HEK293 (cell line): ENCODE measurements around the gene BTBD9.

Source experiments
- CTCF ChIA-PET: fragments of 350-600 bp; formaldehyde crosslinking; extraction: SDS; loops from one replicate; lab custom pipeline; 2021; ENCODE audit warnings: antibody characterized with exemption; lab: Yijun Ruan, JAX
- POLR2A ChIA-PET: fragments of 300-600 bp; formaldehyde crosslinking; extraction: SDS; loops from one replicate; lab custom pipeline; 2020; ENCODE audit warnings: antibody characterized with exemption, inconsistent platforms; lab: Yijun Ruan, JAX
- H3K27ac ChIP-seq: fragments of 200-500 bp; sonication (Bioruptor generic); 2 replicates; pipeline ENCODE4 v1.5.1; 2014; ENCODE audit warnings: low read depth, low read length, control low read depth, inconsistent platforms; ENCODE audit errors: extremely low read depth
- H3K36me3 ChIP-seq, 2 experiments: fragments of 200-500 bp in 1 of 2; sonication (Bioruptor generic) in 1 of 2; 1 replicate in 1 of 2; 2 replicates in 1 of 2; pipeline ENCODE4 v1.5.1; 2014 to 2017; ENCODE audit warnings: inconsistent platforms in 2 of 2, low read length in 2 of 2; ENCODE audit not compliant: control insufficient read depth in 2 of 2, insufficient read depth in 1 of 2
- H3K4me1 ChIP-seq: fragments of 200-500 bp; sonication (Bioruptor generic); 2 replicates; pipeline ENCODE4 v1.5.1; 2014; ENCODE audit warnings: mild to moderate bottlenecking, low read length, inconsistent platforms; ENCODE audit not compliant: control insufficient read depth, insufficient read depth
- H3K4me3 ChIP-seq: 2 replicates; pipeline ENCODE4 v1.5.1; 2011; ENCODE audit warnings: low read depth, mild to moderate bottlenecking, control low read depth, low read length, moderate library complexity
- H3K9me3 ChIP-seq: fragments of 200-500 bp; sonication (Bioruptor generic); 2 replicates; pipeline ENCODE4 v1.5.1; 2014; ENCODE audit warnings: low read depth, low read length, inconsistent platforms; ENCODE audit not compliant: control insufficient read depth, insufficient read depth
- ELK4 ChIP-seq: IDR thresholded peaks from 2 replicates; pipeline ENCODE4 v1.6.1; 2011; ENCODE audit warnings: mild to moderate bottlenecking, low read depth, low read length, borderline replicate concordance
- GFI1B ChIP-seq: fragments of 450-650 bp; formaldehyde crosslinking; IDR thresholded peaks from 2 replicates; pipeline ENCODE4 v1.5.1; 2016; ENCODE audit warnings: missing biosample characterization, missing genetic modification characterization
- PRDM4 ChIP-seq: fragments of 450-650 bp; formaldehyde crosslinking; IDR thresholded peaks from 2 replicates; pipeline ENCODE4 v1.5.1; 2017; ENCODE audit warnings: missing biosample characterization, missing genetic modification characterization
- SCRT1 ChIP-seq: fragments of 450-650 bp; formaldehyde crosslinking; IDR thresholded peaks from 2 replicates; pipeline ENCODE4 v1.5.1; 2016; ENCODE audit warnings: missing biosample characterization, missing genetic modification characterization, borderline replicate concordance
- ZBTB17 ChIP-seq: fragments of 450-650 bp; formaldehyde crosslinking; IDR thresholded peaks from 2 replicates; pipeline ENCODE4 v1.5.1; 2016; ENCODE audit warnings: missing biosample characterization, missing genetic modification characterization
- ZBTB49 ChIP-seq: fragments of 450-650 bp; formaldehyde crosslinking; IDR thresholded peaks from 2 replicates; pipeline ENCODE4 v1.5.1; 2016; ENCODE audit warnings: missing biosample characterization, missing genetic modification characterization, low read depth
- ZEB2 ChIP-seq: fragments of 450-650 bp; formaldehyde crosslinking; IDR thresholded peaks from 2 replicates; pipeline ENCODE4 v1.5.1; 2016; ENCODE audit warnings: missing biosample characterization, missing genetic modification characterization
- ZNF16 ChIP-seq: fragments of 450-650 bp; formaldehyde crosslinking; IDR thresholded peaks from 2 replicates; pipeline ENCODE4 v1.5.1; 2016; ENCODE audit warnings: low read depth, missing biosample characterization, missing genetic modification characterization
- ZNF239 ChIP-seq: fragments of 450-650 bp; formaldehyde crosslinking; IDR thresholded peaks from 2 replicates; pipeline ENCODE4 v1.5.1; 2016; ENCODE audit warnings: missing biosample characterization, missing genetic modification characterization
- ZNF248 ChIP-seq: fragments of 450-650 bp; formaldehyde crosslinking; IDR thresholded peaks from 2 replicates; pipeline ENCODE4 v1.5.1; 2017; ENCODE audit warnings: missing biosample characterization, missing genetic modification characterization
- ZNF341 ChIP-seq: fragments of 450-650 bp; formaldehyde crosslinking; IDR thresholded peaks from 2 replicates; pipeline ENCODE4; 2016; ENCODE audit warnings: low read depth, missing biosample characterization, missing genetic modification characterization
- ZNF391 ChIP-seq: fragments of 450-650 bp; formaldehyde crosslinking; IDR thresholded peaks from 2 replicates; pipeline ENCODE4 v1.5.1; 2016; ENCODE audit warnings: low read depth, missing biosample characterization, missing genetic modification characterization, borderline replicate concordance
- ZNF621 ChIP-seq: fragments of 450-650 bp; formaldehyde crosslinking; IDR thresholded peaks from 2 replicates; pipeline ENCODE4 v1.5.1; 2017; ENCODE audit warnings: missing biosample characterization, missing genetic modification characterization
- ZNF692 ChIP-seq: fragments of 450-650 bp; formaldehyde crosslinking; IDR thresholded peaks from 2 replicates; pipeline ENCODE4 v1.5.1; 2016; ENCODE audit warnings: missing biosample characterization, missing genetic modification characterization
- ZSCAN30 ChIP-seq: fragments of 450-650 bp; IDR thresholded peaks from 2 replicates; pipeline ENCODE4 v1.5.1; 2018; ENCODE audit warnings: missing biosample characterization, mild to moderate bottlenecking, missing genetic modification characterization, moderate library complexity

The BTBD9 gene

GRCh38 chr6:38367231-38367630 lies 272.5 kb downstream of the BTBD9 start:
- CTCF ChIA-PET = no interaction called here
- Histone ChIP-seq H3K4me1 (peaks cover 14% of the 10 kb centered on the region), H3K9me3 (no peaks in the 10 kb centered on the region), H3K36me3 (no peaks in the 10 kb centered on the region), H3K4me3 (no peak overlapping the region), H3K27ac (no peak overlapping the region)
- POLR2A ChIA-PET = no interaction called here
- no peak for TF ChIP-seq ZBTB17 (tag by site-specific recombination)
- no peak for TF ChIP-seq ELK4
- TF ChIP-seq ZNF341 (tag by site-specific recombination) = no peak
- TF ChIP-seq ZEB2 (tag by site-specific recombination) = no peak
- no peak for TF ChIP-seq ZNF16 (tag by site-specific recombination)
- peak; percentile 87 for TF ChIP-seq PRDM4
- TF ChIP-seq, all 188 proteins: peak for 1

GRCh38 chr6:38366234-38366633 lies 273.5 kb downstream of the BTBD9 start:
- POLR2A ChIA-PET = no interaction called here
- Histone ChIP-seq H3K4me1 (peaks cover 6% of the 10 kb centered on the region), H3K4me3 (no peak overlapping the region), H3K9me3 (no peaks in the 10 kb centered on the region)
- CTCF ChIA-PET = no interaction called here
- no peak for TF ChIP-seq ZBTB49 (tag by site-specific recombination)
- no peak for TF ChIP-seq ZNF621 (tag by site-specific recombination)
- TF ChIP-seq ZSCAN30 (tag by site-specific recombination) = no peak
- TF ChIP-seq ZNF692 (tag by site-specific recombination) = no peak
- TF ChIP-seq, all 188 proteins: peak for 0
- no peak overlapping the region for H3K27ac ChIP-seq
- H3K36me3 ChIP-seq = no peaks in the 10 kb centered on the region

- ChIA-PET POLR2A (no interaction called here), CTCF (no interaction called here)
- no peak overlapping the region for H3K4me3 ChIP-seq
- TF ChIP-seq ZNF248 (tag by site-specific recombination) = no peak
- TF ChIP-seq SCRT1 (tag by site-specific recombination) = no peak
- TF ChIP-seq GFI1B (tag by site-specific recombination) = no peak
- TF ChIP-seq ZNF239 (tag by site-specific recombination) = no peak
- no peak for TF ChIP-seq ZNF391 (tag by site-specific recombination)
- no peak overlapping the region for H3K27ac ChIP-seq
- no peaks in the 10 kb centered on the region for H3K4me1 ChIP-seq
- no peaks in the 10 kb centered on the region for H3K9me3 ChIP-seq
- no peaks in the 10 kb centered on the region for H3K36me3 ChIP-seq
These were observed 275.0 kb downstream of the BTBD9 start for GRCh38 chr6:38364775-38365174.
